B cell (primary cell): ENCODE data around the gene MAN2B1.

Experiments used
- EZH2 ChIP-seq: IDR thresholded peaks from 2 replicates; pipeline ENCODE4 v1.6.1; 2012; ENCODE audit warnings: borderline replicate concordance, low read depth, mild to moderate bottlenecking, moderate library complexity, low read length; ENCODE audit not compliant: insufficient read depth, poor library complexity, severe bottlenecking
- TF ChIP-seq, protein P1 (sequence below): fragments of 200-600 bp; IDR thresholded peaks from one replicate; pipeline ENCODE4 v1.8.0; 2022; ENCODE audit warnings: antibody characterized with exemption, mild to moderate bottlenecking

DNA sequence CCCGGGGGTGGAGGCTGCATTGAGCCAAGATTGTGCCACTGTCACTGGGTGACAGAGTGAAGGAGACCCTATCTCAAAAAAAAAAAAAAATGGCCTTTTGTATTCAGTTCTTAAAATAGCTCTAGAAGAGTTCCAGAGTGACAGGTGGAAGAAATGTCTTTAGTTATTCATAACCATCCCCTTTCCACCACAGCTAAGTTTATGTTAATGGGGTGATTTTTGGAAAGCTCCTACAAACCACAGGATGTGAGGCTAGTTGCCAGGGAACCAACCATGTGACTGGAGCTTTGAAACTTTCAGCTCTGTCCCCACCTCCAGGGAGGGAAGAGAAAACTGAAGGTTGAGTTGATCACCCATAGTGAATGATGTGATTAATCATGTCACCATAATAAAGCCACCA, 62.8 kb downstream of the MAN2B1 start:
- TF ChIP-seq, protein P1, sequence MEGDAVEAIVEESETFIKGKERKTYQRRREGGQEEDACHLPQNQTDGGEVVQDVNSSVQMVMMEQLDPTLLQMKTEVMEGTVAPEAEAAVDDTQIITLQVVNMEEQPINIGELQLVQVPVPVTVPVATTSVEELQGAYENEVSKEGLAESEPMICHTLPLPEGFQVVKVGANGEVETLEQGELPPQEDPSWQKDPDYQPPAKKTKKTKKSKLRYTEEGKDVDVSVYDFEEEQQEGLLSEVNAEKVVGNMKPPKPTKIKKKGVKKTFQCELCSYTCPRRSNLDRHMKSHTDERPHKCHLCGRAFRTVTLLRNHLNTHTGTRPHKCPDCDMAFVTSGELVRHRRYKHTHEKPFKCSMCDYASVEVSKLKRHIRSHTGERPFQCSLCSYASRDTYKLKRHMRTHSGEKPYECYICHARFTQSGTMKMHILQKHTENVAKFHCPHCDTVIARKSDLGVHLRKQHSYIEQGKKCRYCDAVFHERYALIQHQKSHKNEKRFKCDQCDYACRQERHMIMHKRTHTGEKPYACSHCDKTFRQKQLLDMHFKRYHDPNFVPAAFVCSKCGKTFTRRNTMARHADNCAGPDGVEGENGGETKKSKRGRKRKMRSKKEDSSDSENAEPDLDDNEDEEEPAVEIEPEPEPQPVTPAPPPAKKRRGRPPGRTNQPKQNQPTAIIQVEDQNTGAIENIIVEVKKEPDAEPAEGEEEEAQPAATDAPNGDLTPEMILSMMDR: no peak
- no peak for TF ChIP-seq EZH2
